ENCODE data around the gene MAPKAP1. TPM values are rescaled to one million over a fixed set of nuclear protein-coding genes. Genes with fewer than 3 reads are reported as not detected.

Gene MAPKAP1
- total and polyA plus RNA-seq, 9 of the 15 experiments (the other 6 are each of a cell fraction or from before 2014, with no cell fraction given): 2.6 to 82.1 (median 61.1) TPM

DNA sequence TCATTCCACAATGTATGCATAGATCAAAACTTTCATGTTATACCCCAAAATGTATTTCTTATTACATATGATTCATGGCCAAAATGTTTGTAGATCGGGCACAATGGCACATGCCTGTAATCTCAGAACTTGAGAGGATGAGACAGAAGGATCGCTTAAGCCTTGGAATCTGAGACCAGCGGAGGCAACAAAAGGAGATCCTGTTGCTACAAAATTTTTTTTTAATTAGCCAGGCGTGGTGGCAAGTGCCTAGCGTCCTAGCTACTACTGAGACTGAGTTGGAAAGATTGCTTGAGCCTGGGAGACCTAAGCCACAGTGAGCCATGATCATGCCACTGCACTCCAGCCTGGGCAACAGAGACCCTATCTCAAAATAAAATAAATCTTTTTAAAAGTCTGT is 89.9 kb downstream of the MAPKAP1 start:
- no peak overlapping the region for H2AFZ ChIP-seq (ENCODE audit: low read depth, low read length)
- in situ Hi-C loops (cut with MboI): no loop called here
- H3K9me3 ChIP-seq (replicated peaks; ENCODE audit: control insufficient read depth, insufficient read depth, low read depth, low read length): no peaks in the 10 kb centered on the region
- no peaks in the 10 kb centered on the region for H4K20me1 ChIP-seq (replicated peaks; ENCODE audit: control insufficient read depth, insufficient read depth, low read length)
- no peak overlapping the region for H3K4me3 ChIP-seq
- no peak overlapping the region for H3K27ac ChIP-seq (ENCODE audit: extremely low read depth, low read depth, low read length)
- POLR2A ChIA-PET: interaction anchor here (1.4 kb wide), 1 partner anchor 9 kb away, joined by 3 read pairs; no protein-coding TSS in a partner anchor
- H3K4me2 ChIP-seq (ENCODE audit: insufficient read depth, low read length): no peak overlapping the region
- H3K79me2 ChIP-seq (ENCODE audit: control insufficient read depth, insufficient read depth, low read length): no peaks in the 10 kb centered on the region; the same call in 2 of the 3 replicates
- BruUV-seq (replicated peaks): no TSS peak
- ATAC-seq (no peak), FAIRE-seq (no peak), DNase-seq (ENCODE audit: extremely low read depth in 1 of 4, low spot score in 3 of 4) (no peak)
- WGBS (ENCODE audit: insufficient coverage, low coverage, missing lambda C conversion rate): 67% methylated on average over 5 of the region's 5 CpGs
- TF ChIP-seq RCOR1 (IDR thresholded peaks at IDR 0.05; ENCODE audit: borderline replicate concordance in 1 of 2, low read depth in 2 of 2, low read length in 2 of 2) (no peak), LEF1 (IDR thresholded peaks at IDR 0.05) (no peak), TCF7L2 (IDR thresholded peaks at IDR 0.05; ENCODE audit: low read depth, low read length) (no peak)
- TF ChIP-seq, protein P1, sequence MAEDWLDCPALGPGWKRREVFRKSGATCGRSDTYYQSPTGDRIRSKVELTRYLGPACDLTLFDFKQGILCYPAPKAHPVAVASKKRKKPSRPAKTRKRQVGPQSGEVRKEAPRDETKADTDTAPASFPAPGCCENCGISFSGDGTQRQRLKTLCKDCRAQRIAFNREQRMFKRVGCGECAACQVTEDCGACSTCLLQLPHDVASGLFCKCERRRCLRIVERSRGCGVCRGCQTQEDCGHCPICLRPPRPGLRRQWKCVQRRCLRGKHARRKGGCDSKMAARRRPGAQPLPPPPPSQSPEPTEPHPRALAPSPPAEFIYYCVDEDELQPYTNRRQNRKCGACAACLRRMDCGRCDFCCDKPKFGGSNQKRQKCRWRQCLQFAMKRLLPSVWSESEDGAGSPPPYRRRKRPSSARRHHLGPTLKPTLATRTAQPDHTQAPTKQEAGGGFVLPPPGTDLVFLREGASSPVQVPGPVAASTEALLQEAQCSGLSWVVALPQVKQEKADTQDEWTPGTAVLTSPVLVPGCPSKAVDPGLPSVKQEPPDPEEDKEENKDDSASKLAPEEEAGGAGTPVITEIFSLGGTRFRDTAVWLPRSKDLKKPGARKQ (CRISPR knock-in tag; IDR thresholded peaks at IDR 0.05): no peak
- CTCF ChIA-PET (ENCODE audit: low intra/inter-chr PET ratio): no interaction called here
- no peaks in the 10 kb centered on the region for H3K4me1 ChIP-seq (replicated peaks in 1 of 2; ENCODE audit: control insufficient read depth in 2 of 2, insufficient read depth in 2 of 2, low read length in 2 of 2)
- intact Hi-C loops (cut with micrococcal nuclease): no loop called here
- H3K27me3 ChIP-seq (ENCODE audit: control insufficient read depth in 2 of 2, insufficient read depth in 2 of 2, low read length in 2 of 2): no peaks in the 10 kb centered on the region
- H3K36me3 ChIP-seq (ENCODE audit: control insufficient read depth, insufficient read depth, low read length): no peaks in the 10 kb centered on the region
- no peaks in the 10 kb centered on the region for H3K9me1 ChIP-seq (ENCODE audit: control insufficient read depth, insufficient read depth, low read length)
- no peak overlapping the region for H3K9ac ChIP-seq (ENCODE audit: insufficient read depth in 1 of 2, low read depth in 2 of 2, low read length in 2 of 2)

DNA sequence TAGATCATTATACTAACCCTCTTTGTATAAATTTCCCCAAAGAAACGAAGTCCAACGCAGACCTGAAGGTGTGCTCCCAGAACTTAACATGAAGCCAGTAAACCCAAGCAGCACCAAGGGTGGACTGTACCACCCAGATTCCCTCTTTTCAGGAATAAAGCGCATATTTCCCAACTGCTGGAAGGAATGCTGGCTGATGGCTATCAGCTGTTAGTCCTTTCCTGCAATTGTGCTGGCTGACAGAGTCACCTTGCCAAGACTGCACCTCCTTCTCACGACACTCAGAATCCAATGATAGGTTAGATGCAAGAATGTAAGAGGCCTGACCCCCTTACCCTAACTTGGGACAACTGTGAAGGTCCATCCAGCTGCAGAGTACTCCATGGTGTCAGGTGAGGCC is 93.9 kb downstream of the MAPKAP1 start:
- no peak for DNase-seq (ENCODE audit: extremely low read depth in 1 of 4, low spot score in 3 of 4)
- no peaks in the 10 kb centered on the region for H3K9me1 ChIP-seq (ENCODE audit: control insufficient read depth, insufficient read depth, low read length)
- no peak overlapping the region for H3K9ac ChIP-seq (ENCODE audit: insufficient read depth in 1 of 2, low read depth in 2 of 2, low read length in 2 of 2)
- H3K79me2 ChIP-seq (ENCODE audit: control insufficient read depth, insufficient read depth, low read length): peaks cover 3% of the 10 kb centered on the region; the same call in 1 of the 3 replicates
- no peak for TF ChIP-seq NFIC (IDR thresholded peaks at IDR 0.05)
- no peak for TF ChIP-seq RBBP5 (IDR thresholded peaks at IDR 0.05; ENCODE audit: borderline replicate concordance, insufficient read depth, low read length, poor library complexity, severe bottlenecking)
- no peak for TF ChIP-seq YY1 (IDR thresholded peaks at IDR 0.05; ENCODE audit: borderline replicate concordance in 1 of 3, control insufficient read depth in 1 of 3, extremely low read depth in 1 of 3, insufficient read depth in 3 of 3, insufficient read length in 1 of 3, insufficient replicate concordance in 2 of 3, low read depth in 1 of 3, low read length in 2 of 3)
- H3K4me3 ChIP-seq: no peak overlapping the region
- FAIRE-seq: no peak
- ChIA-PET POLR2A (no interaction called here), CTCF (ENCODE audit: low intra/inter-chr PET ratio) (no interaction called here)
- 89% methylated on average over 4 of the region's 4 CpGs for WGBS (ENCODE audit: insufficient coverage, low coverage, missing lambda C conversion rate)
- no peaks in the 10 kb centered on the region for H3K36me3 ChIP-seq (ENCODE audit: control insufficient read depth, insufficient read depth, low read length)
- H3K4me2 ChIP-seq (ENCODE audit: insufficient read depth, low read length): no peak overlapping the region
- H3K27ac ChIP-seq (ENCODE audit: extremely low read depth, low read depth, low read length): no peak overlapping the region
- H3K9me3 ChIP-seq (replicated peaks; ENCODE audit: control insufficient read depth, insufficient read depth, low read depth, low read length): no peaks in the 10 kb centered on the region
- H3K27me3 ChIP-seq (ENCODE audit: control insufficient read depth in 2 of 2, insufficient read depth in 2 of 2, low read length in 2 of 2): no peaks in the 10 kb centered on the region
- H4K20me1 ChIP-seq (replicated peaks; ENCODE audit: control insufficient read depth, insufficient read depth, low read length): no peaks in the 10 kb centered on the region
- no peaks in the 10 kb centered on the region; a peak in 2 of 5 replicates for H3K4me1 ChIP-seq (replicated peaks in 1 of 2; ENCODE audit: control insufficient read depth in 2 of 2, insufficient read depth in 2 of 2, low read length in 2 of 2)
- no TSS peak for BruUV-seq (replicated peaks)
- in situ Hi-C loops (cut with MboI) (no loop called here), intact Hi-C loops (cut with micrococcal nuclease) (no loop called here)
- no peak for ATAC-seq
- H2AFZ ChIP-seq (ENCODE audit: low read depth, low read length): no peak overlapping the region

Data from K562 (cell line).